HTERT RPE-1 (cell line): ENCODE measurements around the gene PDHX.

Experiments used
- in situ Hi-C: fragments of 300-500 bp; cut with MboI; formaldehyde crosslinking; loops from 4 replicates; pipeline ENCODE4 v1.14.3; 2020; ENCODE audit warnings: low sequenced_read_pairs

Gene PDHX

DNA sequence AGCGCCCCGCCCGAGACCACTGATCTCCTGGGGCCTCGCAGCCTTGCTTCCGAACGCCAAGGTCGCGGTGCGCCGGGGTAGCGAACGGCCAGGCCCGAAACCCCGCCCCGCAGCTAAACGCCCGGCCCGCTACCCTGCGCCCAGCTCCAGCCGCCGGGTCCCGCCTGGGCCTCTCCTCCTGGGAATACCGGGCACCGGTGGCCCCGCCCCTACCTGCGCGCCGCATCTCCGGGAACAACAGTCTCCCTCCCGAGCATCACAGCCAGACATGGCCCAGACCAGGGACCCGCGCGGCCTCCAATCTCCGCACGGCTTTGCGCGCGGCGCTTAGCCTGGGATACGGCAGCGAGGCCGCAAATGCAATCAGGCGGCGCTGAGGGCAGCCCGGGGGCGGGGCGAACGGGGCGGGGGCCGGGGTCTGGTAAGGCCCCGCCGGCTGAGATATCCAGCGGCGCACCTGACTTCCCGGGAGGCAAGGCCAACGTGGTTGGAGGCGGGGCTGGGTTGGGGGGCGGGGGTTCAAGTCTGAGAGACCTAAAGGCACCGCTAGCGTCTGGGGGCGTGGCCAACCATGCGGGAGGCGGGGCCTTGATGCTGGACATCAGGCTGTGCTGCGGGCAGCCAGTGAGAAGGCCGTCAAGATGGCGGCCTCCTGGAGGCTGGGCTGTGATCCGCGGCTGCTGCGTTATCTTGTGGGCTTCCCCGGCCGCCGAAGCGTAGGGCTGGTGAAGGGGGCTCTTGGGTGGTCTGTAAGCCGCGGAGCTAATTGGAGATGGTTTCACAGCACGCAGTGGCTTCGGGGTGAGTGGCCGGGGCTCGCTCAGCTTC lies at the start of gene PDHX, which contains the start of gene APIP:
PDHX (plus strand) TSS at position 604 of the 828 bp plus-strand sequence; CDS start at position 642, 38 bp downstream.
APIP (minus strand) TSS at position 365 of the 828 bp plus-strand sequence; CDS start at position 270, 95 bp downstream.
- in situ Hi-C loops: no loop called here

DNA sequence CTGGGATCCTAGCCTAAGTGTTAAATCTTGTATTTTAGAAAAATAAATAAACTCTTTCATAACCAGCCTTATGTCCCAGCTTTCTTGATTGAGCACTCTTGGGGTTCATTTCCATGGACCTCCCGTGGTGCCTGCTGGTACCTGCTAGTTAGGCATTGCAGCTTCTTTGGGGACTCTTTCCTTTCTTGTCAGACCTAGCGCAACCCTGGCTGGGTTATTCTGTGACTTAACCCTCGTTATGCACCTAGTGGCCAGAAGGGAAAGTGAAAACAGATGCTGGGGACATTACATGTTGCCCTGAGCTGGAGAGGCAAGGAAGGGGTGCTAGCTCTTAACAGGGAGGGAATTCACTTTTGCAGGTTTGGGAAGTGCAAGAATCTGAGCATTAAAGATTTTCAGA lies 47.0 kb upstream of the PDHX start:
- in situ Hi-C loops: no loop called here

DNA sequence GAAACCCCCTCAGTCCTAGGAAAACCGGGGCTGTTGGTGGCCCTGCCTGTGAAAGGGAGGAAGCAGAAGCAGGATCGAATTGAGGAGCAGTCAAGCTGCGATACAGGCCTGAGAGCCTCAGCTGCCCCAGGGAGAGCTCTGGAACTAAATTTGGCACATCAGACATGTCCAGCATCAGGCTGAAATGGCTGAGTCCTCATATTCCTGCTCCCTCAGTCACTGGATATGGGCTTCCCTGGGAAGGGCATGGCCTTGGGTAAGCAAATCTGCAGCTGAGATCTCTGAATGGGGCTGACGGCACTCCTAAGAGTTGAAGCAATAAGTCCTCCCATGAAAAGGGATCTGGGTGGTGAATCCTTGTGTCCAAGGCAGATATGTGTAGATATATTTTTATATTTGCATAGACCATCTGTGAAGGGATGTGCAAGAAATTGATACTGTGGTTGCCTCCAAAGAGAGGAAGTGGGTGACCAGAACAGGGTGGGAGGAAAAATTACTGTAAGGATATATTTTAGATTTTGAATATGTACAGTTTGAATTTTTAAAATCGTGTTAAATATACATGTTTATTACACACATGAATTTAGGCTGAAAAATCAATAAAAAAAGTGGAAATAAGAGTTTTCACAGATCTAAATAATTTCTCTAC lies 45.7 kb upstream of the PDHX start:
- in situ Hi-C loops: no loop called here

DNA sequence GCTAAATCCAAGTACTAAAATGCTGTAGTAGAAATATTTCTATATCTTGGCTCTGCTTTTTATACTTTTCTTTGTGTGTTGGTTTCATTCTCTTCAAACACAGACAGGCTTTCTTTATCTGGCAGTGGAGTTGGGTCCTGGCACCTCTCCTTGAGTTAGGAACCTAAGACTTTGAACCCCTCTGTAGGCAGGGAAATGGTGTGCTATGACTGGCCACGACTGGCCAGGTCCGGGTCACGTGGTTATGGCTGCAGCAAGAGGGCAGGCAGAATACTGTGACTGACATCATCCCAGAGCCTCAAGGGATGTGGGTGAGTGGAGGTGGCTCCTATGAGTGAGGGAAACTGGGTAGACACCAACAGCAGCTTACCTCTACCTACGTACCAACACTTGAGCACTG lies 42.2 kb upstream of the PDHX start:
- in situ Hi-C loops: no loop called here

DNA sequence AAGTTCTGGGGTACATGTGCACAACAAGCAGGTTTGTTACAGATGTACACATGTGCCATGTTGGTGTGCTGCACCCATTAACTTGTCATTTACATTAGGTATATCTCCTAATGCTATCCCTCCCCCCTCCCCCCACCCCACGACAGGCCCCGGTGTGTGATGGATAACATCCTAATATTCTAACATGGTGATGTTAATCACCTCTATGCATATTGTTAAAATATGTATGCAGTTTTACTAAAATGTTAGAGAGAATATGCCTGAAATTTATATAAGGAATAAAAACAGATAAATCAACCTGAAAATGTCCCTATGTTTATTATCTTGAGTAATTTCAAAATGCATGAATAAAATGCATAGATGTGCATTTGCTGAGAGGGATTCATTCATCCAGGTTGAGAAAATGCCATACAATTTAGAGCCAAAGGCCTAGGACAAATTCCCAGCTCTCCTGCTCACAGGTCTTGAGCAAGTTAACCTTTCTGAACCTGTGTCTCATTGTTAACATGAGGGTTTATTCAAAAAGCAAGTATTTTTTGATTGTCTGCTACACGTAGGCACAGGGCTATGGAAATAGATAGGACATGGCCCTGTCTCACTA lies 38.9 kb upstream of the PDHX start:
- in situ Hi-C loops: loop anchor here (25.0 kb wide), 1 partner anchor 290 kb away; no protein-coding TSS in a partner anchor

DNA sequence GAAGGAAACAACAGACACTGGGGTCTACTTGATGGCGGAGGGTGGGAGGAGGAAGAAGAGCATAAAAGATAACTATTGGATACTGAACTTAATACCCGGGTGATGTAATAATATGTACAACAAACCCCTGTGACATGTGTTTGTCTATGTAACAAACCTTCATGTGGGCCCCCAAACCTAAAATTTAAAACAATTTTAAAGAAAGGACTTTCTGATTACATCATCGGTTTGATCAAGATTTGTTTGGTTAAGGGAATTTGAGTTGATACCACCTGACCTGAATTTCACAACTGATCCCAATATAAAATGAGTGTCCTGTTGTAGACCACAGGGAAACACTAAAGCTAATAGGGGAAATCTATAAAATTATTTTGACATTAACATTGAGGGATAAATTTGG lies 34.5 kb upstream of the PDHX start:
- in situ Hi-C loops: loop anchor here (25.0 kb wide), 1 partner anchor 295 kb away; no protein-coding TSS in a partner anchor

DNA sequence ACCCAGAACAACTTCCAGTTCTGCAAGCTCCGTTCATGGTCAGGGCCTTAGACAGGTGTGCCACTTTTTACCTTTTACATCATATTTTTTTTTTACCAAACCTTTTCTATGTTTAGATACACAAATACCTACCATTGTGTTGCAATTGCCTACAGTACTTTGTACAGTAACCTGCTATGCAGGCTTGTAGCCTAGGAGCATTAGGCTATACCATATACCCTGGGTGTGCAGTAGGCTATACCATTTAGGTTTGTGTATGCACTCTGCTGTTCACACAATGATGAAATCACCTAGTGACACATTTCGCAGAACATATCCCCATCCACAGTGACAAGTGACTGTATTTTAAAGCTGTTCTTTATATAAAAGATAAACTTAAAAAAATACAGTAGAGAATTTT lies 29.8 kb upstream of the PDHX start:
- in situ Hi-C loops: loop anchor here (25.0 kb wide), 1 partner anchor 299 kb away; no protein-coding TSS in a partner anchor

DNA sequence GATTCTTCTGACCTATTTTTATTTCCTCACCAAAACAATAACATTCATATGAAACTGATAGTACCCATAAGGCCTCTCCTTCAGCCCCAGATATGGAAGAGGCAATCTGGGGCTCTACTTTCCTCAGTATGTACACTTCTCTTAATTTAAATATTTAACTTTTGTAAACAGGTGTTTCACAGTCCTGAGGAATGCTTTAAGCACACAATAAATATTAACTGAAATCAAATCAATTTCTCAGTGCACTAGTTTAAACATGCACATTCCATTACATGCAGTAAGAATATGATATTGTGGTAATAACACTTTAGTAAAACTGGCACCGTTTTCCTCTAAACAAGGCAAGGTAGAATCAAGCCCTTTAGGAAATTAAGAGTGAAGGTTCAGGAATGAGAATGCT lies 29.2 kb upstream of the PDHX start:
- in situ Hi-C loops: loop anchor here (25.0 kb wide), 1 partner anchor 300 kb away; no protein-coding TSS in a partner anchor

DNA sequence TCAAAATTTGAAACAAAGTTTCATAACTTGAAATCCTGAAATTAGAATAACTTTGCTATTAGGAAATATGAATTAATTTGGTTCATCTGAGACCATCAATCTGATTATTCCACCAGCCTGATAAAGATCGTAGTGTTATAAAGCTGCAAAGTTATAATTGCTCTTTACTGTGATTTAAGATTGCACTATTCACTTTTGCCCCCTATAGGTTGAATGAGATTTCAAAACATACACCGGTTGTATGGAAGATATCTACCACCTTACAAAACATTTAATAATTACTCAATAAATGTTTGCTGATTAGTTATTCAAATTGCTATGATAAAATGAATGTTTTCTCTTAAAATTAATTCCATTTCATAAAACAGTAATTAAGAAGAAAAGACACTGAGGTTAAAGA lies 26.3 kb upstream of the PDHX start:
- in situ Hi-C loops: loop anchor here (25.0 kb wide), 1 partner anchor 303 kb away; no protein-coding TSS in a partner anchor

DNA sequence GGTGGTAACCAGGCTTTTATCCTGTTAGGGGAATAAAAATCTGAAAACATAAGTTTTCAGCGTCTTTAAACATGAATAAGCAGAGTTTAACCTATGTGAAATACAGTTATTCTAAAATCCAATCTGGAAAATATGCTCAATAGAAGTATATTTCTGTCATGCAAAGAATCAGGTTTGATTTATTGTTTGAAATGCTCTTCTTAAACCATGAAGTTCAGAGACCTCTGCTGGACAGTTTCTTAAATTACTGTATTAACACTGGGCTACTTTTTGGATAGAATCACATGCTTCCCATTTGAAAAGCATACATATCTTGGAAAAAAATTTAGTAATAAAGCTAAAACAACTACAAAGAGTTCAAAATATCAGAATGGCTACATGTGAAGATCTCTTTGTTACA lies 25.6 kb upstream of the PDHX start:
- in situ Hi-C loops: loop anchor here (25.0 kb wide), 1 partner anchor 304 kb away; no protein-coding TSS in a partner anchor

DNA sequence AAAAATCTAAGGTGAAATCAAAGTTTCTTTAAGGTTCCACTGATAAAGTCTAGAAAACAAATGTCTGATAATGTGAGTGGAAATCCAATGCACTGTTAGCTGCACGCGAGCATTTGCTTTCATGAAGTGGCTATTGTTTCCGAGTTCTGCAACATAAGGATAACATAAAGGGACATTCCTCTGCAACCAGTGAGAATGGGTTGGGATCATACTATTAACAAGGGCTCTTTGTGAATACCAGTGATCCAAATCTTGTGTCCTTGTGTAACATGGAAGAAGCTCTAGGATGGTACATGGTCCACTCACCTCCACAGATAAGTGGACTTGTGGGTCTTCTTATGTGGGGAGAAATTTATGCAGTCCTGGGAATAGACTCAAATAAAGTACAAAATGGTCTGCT lies 24.8 kb upstream of the PDHX start:
- in situ Hi-C loops: loop anchor here (25.0 kb wide), 1 partner anchor 304 kb away; no protein-coding TSS in a partner anchor

DNA sequence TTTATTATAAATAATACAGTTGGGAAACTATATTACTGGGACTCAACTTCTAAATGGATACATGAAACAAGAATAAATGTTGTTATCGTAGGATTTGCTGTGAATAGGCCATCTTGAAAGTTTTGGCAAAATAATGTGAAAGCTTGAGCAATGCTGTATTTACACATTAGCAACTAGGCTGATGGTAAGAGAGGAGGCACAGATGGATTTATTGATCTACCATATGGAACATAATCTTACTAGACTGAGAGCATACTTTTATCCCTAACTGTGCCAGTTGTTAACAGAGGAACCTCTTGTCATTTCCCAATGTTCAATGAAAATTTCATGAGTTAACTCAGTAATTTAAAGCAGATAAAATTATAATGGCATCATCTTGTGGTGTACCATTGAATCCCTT lies 23.0 kb upstream of the PDHX start:
- in situ Hi-C loops: loop anchor here (25.0 kb wide), 1 partner anchor 306 kb away; no protein-coding TSS in a partner anchor

DNA sequence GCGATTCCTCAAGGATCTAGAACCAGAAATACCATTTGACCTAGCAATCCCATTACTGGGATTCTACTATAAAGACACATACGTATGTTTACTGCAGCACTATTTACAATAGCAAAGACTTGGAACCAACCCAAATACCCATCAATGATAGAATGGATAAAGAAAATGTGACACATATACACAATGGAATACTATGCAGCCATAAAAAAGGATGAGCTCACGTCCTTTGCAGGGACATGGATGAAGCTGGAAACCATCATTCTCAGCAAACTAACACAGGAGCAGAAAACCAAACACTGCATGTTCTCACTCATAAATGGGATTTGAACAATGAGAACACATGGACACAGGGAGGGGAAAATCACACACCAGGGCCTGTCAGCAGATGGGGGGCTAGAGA lies 20.2 kb upstream of the PDHX start:
- in situ Hi-C loops: loop anchor here (25.0 kb wide), 1 partner anchor 309 kb away; no protein-coding TSS in a partner anchor

DNA sequence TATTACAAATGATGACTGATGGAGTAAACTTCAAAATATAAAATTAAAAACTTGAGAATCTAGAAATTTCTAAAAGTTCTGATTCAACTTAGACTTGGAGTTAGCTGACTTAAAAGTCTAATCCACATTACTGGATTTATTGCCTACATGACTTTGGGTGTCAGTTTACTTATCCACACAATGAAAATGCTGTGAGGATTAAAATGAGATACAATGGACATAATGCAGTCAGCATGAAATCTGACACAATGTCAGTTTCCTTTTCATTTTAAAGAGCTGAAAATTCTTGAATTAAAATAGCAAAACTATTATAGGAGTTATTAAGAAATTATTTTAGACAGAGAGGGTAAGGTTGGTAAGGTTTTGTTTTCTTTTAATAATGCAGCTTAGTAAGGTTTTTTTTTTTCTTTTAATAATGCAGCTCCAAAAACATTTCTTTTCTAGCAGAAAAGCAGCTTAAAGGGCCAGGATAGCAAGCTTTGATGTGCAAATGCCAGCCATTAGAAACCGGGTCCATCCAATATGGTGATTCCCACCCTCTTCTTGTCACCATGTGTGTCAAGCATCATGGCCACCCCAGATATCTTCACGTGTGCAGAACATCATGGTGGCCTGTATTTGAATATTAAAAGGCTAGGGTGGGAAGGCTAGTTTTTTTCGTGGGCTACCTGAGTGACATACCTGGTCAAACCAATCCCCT lies 19.1 kb upstream of the PDHX start:
- in situ Hi-C loops: loop anchor here (25.0 kb wide), 1 partner anchor 310 kb away; no protein-coding TSS in a partner anchor

DNA sequence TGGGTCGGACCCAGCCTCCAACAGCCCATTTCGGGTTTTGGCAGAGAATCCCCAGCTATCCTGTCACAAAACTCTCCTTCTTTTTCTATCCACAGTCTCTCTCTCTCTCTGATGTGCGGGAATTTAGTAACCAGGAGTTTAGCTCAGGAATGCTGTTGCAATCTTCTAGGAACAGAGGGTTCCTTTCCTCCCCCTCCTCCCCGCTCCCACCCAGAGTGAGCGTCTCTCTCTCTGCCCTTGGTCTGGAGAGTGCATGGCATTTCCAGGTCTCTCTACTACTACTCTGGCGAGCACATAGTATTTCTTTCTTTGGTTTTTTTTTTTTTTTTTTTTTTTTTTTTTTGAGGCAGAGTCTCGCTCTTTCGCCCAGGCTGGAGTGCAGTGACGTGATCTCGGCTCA lies 17.9 kb upstream of the PDHX start:
- in situ Hi-C loops: loop anchor here (25.0 kb wide), 1 partner anchor 311 kb away; no protein-coding TSS in a partner anchor

DNA sequence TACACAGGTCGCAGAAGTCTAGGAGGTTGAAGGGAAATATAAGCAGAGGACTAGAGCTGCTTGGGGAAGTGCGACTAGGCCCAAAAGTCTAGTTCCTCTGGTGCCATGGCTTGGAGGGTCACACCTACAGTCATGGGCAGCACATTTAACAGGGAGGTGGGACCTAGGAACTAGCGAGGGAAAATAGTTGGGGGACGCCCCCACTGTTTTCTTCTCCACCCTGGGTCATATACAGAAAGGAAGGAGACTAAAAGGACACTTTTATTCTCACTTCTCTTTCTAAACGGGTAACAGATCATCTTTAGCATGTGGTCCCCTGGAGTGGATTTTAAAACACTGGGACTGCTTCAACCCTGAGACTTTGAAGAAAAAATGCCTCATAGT lies 16.8 kb upstream of the PDHX start:
- in situ Hi-C loops: loop anchor here (25.0 kb wide), 1 partner anchor 312 kb away; no protein-coding TSS in a partner anchor

DNA sequence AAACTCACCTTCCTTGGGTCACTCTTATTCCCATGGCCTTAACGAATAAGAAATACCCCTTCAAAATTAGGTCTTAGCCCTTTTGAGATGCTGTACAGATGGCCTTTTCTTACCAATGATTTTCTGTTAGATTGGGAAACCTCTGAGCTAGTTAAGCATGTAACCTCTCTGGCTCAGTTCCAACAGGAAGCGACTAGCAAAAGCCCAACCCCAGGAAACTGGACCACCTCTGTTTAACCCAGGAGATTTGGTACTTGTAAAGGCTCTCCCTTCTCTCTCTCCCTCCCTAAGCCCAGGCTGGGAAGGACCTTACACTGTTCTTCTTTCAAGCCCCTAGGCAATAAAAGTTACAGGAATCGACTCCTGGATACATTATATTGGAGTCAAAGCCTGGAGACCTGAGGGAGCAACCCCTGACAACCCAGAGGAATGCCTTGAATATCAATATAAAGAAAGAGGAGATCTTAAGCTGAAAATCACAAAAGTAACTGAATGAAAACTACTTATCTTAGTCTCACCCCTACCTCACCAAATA lies 11.9 kb upstream of the PDHX start:
- in situ Hi-C loops: no loop called here

DNA sequence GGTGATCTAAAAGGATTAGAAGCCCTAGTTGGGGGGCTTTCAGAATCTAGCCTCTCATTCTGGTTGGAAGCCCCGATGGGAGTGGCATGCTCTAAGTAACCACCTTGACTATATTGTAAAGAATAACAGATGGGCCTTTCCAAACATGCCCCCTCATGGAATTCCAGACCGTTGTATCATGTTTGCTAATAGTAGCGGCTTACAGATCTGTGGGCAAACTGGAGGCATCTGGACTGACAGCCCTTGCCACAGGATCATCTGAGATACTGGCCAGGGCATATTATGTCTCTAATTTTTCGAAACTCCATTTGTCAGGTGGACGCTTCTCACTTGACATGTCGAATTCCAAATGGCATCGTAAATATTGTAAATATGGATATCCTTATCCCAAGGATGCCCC lies 10.8 kb upstream of the PDHX start:
- in situ Hi-C loops: no loop called here

DNA sequence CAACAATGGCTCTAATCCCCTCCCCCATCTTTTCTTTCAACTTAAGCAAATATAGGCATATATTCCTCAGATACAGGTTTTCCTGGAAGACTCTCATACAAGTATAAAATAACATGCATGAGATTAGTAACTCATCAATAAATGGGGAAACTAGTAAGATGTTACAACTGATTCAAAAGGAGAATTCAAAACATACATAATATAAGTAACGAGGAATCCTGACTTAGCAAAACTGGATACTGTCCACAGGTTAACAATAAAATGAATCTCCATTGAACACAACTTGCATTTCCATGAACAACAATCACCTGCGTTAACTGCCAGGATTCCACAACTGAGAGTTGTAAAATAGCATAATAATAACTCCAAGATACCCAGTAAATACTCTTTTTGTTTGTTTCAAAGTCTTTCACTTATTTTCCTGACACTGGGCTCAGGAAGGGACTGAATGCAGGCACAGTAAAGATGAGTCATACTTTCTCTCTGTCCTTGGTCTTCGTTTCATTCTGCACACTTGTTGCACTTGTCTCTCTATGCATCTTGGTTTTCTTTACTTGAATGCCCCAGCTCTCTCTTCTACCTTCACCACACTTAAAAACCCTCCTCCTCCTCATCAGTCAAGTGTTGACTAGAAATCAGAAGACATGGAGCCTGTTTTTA lies 8.4 kb upstream of the PDHX start:
- in situ Hi-C loops: no loop called here

DNA sequence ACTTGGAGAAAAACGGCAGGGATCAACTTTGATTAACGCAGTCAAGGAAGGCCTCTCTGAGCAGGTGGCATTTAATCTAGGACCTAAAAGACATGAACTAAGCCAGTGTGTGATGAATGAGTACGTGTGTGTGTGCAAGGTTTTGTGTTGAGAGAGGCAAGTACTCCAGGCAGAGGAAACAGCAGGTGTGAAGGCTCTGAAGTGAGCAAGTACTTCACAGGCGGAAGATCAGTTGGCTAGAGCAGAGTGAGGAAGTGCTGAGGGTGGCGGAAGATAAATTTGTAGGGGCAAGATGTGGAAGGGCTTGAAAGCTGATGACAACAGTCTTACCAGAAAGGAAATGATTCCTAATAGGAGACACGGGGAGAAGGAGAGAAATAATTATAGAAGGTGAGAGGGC lies 7.0 kb upstream of the PDHX start:
- in situ Hi-C loops: no loop called here
